ENCODE data around the gene ZNF74.
"Not testable (repeated sequence)": the region's sequence is repeated elsewhere in the genome, so short reads cannot be mapped to it uniquely, and the experiment has no call there.

The ZNF74 gene

GRCh38 chr22:20393705-20394476, at the start of gene ZNF74:
Gene ZNF74, plus strand, starts transcription at chr22:20394151. Its CDS starts 478 bp downstream, at chr22:20394629.
- peak; percentile 81 to 84 for DNase-seq

- DNase-seq = not testable (repeated sequence)
These were observed 47.4 kb upstream of the ZNF74 start for GRCh38 chr22:20346553-20346952.

- not testable (repeated sequence) for DNase-seq
These were observed 41.4 kb upstream of the ZNF74 start for GRCh38 chr22:20352536-20352935.

GRCh38 chr22:20354238-20354975, 39.5 kb upstream of the ZNF74 start:
- no peak for DNase-seq

- not testable (repeated sequence) for DNase-seq
These were observed 37.9 kb upstream of the ZNF74 start for GRCh38 chr22:20355939-20356636.

- DNase-seq = not testable (repeated sequence)
These were observed 37.0 kb upstream of the ZNF74 start for GRCh38 chr22:20356906-20357305.

- DNase-seq = not testable (repeated sequence)
These were observed 36.0 kb upstream of the ZNF74 start for GRCh38 chr22:20357967-20358366.

- not testable (repeated sequence) for DNase-seq
These were observed 35.3 kb upstream of the ZNF74 start for GRCh38 chr22:20358503-20359239.

GRCh38 chr22:20360261-20360660, 33.7 kb upstream of the ZNF74 start:
- DNase-seq = not testable (repeated sequence)

- DNase-seq = not testable (repeated sequence)
These were observed 32.8 kb upstream of the ZNF74 start for GRCh38 chr22:20360866-20361751.

GRCh38 chr22:20361752-20362229, 32.2 kb upstream of the ZNF74 start:
- not testable (repeated sequence) for DNase-seq

GRCh38 chr22:20362403-20362802, 31.5 kb upstream of the ZNF74 start:
- DNase-seq = not testable (repeated sequence)

GRCh38 chr22:20364335-20365260, 29.4 kb upstream of the ZNF74 start:
- DNase-seq = not testable (repeated sequence)

- not testable (repeated sequence) for DNase-seq
These were observed 27.1 kb upstream of the ZNF74 start for GRCh38 chr22:20366841-20367240.

- DNase-seq = not testable (repeated sequence)
These were observed 25.1 kb upstream of the ZNF74 start for GRCh38 chr22:20368875-20369274.

GRCh38 chr22:20371687-20372086, 22.3 kb upstream of the ZNF74 start:
- not testable (repeated sequence) for DNase-seq

GRCh38 chr22:20372406-20372854, 21.5 kb upstream of the ZNF74 start:
- DNase-seq = not testable (repeated sequence)

GRCh38 chr22:20373195-20373706, 20.7 kb upstream of the ZNF74 start:
- DNase-seq = not testable (repeated sequence)

GRCh38 chr22:20374130-20374529, 19.8 kb upstream of the ZNF74 start:
- not testable (repeated sequence) for DNase-seq

- not testable (repeated sequence) for DNase-seq
These were observed 17.7 kb upstream of the ZNF74 start for GRCh38 chr22:20376281-20376680.
